ENCODE data around the gene CABLES2.

Gene CABLES2

DNA sequence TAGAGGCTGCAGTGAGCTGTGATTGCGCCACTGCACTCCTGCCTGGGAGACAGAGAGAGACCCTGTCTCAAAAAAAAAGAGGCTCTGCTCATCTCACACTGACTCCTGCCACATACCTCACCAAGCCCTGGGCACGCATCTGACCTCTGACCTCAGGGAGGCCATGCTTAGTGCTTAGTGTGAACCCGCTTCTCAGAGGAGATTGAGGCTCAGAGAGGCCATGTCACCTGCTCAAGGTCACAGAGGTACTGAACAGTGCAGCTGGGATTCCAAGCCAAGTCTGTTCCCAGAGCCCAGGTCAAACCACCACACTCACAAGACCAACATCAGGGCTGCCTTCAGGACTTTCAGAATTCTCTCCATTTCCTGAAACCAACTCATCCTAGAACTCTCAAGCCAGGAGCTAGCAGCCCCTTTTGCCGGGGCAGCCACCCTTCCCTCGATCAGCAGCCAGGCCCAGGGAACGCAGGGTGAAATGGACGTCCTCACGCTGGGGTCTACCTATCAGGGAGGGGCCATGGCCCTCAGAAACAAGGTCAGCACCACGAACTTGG, 2.9 kb downstream of the CABLES2 start:
- no peak for DNase-seq

DNA sequence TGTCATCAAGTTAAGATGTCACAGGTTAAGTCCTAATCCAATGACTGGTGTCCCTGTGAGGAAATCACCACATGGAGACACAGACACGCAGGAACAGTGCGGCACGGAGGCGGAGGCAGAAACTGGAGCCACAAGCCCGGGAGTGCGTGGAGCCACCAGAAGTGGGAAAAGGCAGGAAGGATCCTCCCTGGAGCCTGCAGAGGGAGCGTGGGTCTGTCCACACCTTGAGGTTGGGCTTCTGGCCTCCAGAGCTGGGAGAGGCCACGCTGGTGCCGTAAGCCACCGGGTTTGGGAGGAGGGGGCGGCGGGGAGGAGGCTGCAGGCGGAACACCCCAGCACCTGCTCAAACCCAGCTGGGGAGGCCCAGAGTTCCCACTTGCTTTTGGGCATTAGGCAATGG, 3.8 kb downstream of the CABLES2 start:
- no peak for DNase-seq

DNA sequence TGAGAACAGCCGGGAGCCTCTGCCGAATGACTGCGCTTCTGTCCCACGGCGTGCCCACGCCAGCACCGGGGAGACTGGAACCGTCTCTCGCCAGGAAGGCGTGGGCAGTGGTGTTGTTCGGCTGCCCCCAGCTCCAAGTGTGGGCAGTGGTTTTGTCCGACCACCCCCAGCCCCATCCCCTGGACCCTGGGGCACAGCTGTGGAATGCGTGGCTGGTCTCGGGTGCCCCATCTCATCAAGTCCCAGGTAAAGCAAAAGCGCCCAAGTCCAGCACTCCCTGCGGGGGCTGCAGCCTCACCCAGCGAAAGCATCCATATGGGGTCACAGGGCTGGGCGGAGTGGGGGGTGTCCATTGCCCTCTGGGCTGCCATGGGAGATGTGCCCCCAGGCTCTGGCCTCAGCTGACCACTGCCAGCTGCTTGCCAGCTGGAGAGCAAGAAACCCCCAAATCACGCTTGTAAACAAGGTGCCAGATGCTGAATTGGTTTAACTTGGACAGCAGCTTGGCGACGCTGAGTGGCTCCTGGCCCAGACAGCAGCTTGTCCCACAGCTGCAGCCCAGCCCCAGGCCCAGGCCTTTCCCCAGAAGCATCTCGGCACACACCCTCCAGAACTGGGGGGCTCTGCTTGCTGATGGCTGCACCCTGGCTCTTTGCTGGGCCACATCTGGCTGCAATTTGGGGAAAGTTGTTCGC, 4.5 kb downstream of the CABLES2 start:
- no peak for DNase-seq

DNA sequence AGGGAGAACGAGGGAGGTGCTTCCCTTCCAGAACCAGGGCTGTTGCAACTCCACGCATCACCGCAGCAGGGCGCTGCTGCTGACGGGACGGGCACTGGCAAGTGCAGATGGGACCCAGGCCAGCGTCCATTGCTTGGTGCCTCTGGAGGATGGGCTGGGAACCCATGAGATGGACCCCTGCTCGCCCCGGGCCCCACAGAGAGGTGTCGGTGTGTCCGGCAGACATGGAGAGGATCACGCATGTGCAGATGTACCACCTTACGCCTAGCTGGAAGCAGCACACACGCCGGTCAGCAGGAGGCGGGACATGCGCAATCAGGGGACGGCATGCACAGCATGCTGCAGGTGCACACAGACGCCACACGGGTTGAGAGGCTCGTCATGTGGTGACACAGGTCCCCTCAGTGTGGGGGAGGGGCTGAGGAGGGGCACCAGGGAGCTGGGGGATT, 5.7 kb downstream of the CABLES2 start:
- DNase-seq: no peak

DNA sequence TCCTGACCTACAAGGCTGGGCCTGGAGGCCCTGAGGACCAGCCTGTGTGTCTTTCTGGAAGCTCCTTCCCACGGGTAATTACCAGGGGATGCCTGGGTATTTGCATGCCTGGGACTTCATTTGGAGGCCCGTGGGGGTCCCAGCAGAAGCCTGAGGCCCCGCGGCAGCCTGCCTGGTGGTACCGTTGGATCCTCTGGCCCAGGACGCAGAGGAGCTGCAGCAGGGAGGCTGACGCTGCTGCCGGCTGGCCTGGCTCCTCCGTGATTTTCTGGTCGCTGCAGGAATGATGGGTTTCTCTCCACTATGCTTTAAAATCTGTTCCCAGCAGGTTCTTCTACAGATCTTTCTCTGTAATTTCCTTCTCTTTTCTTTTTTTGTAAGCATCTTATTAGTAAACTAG, 6.5 kb downstream of the CABLES2 start:
- no peak for DNase-seq

DNA sequence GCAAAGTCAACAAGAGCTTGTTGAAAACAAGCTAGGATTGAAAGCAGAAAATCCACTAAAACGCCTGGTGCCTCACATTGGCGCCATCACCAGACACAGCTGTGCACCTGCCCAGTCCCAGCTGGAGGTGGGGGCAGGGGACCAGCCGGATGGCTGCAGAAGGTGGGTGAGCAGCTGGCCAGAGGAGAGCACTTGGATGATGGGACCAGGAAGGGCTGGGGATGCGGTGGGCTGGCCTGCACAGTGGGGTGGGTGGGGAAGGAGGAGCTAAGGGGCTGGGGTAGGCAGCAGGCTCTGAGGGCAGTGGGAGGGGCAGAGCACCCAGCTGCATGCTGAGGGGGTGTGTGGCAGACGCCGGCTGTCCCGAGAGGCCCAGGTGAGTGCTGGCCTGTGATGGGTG, 7.1 kb downstream of the CABLES2 start:
- DNase-seq: no peak

DNA sequence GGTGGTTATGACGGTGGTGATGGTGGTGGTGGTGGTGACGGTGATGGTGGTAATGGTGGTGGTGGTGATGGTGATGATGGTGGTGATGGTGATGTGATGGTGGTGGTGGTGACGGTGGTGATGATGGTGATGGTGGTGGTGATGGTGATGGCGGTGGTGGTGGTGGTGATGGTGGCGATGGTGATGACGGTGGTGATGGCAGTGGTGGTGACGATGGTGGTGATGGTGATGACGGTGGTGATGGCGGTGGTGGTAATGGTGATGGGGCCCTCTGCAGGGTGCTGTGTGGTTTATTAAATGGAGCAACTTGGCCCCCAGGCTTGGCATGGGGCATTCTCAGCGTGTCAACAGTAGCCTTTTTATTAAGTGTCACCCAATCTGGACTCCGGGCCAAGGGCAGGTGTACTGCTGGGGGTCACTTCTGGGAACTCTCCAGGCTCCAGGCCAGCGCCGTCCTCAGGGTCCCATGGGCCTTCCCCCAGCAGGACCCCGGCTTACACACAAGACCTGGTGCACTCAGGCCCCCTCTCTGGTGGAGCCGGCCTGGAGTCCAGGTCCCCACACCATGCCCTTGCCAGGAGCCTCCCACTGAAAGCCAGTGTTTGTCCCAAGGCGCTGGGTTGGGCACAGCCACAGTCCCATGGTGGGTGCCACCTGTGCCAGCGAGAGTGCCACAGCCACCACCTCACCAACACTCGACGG, 8.8 kb downstream of the CABLES2 start:
- DNase-seq: no peak

DNA sequence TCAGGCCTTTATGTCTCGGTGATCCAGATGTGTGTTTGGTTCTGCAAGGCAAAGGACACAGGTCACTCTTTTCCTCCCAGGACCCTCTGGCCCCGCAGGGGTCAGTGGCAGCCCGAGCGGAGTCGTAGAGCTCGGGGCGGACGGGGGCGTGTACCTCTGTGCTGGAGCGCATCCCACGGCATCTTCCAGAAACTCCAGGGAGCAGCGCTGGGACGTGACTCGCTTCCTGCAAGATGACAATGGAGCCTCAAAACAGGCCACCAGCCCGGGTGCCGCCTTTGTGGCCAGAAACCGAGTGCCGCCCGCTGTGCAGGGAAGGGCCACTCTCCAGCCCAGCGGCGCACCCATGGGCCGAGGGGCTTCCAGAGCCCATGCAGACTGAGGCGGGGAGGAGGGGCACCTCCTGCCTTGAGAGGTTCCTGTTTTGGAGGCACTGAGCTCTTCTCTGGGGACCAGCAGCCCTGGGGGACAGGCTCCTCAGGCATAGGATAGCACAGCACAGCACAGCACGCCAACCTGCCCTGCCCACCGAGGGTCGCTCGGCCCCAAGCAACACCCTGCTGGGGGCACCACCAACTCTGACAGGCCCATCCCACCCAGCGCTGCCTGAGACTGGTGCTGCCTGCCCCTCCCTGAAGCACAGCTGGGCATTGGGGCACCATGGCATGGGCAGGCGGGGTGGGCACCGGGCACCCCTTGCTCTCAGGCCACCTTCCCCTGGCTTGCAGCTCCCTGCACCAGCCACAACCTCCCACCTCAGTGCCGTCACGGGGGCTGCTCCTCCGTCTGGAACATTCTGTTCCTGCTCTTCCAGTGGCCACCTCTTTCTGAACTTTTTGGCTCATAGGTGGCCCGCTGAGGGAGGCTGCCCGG, 10.5 kb downstream of the CABLES2 start:
- no peak for DNase-seq

DNA sequence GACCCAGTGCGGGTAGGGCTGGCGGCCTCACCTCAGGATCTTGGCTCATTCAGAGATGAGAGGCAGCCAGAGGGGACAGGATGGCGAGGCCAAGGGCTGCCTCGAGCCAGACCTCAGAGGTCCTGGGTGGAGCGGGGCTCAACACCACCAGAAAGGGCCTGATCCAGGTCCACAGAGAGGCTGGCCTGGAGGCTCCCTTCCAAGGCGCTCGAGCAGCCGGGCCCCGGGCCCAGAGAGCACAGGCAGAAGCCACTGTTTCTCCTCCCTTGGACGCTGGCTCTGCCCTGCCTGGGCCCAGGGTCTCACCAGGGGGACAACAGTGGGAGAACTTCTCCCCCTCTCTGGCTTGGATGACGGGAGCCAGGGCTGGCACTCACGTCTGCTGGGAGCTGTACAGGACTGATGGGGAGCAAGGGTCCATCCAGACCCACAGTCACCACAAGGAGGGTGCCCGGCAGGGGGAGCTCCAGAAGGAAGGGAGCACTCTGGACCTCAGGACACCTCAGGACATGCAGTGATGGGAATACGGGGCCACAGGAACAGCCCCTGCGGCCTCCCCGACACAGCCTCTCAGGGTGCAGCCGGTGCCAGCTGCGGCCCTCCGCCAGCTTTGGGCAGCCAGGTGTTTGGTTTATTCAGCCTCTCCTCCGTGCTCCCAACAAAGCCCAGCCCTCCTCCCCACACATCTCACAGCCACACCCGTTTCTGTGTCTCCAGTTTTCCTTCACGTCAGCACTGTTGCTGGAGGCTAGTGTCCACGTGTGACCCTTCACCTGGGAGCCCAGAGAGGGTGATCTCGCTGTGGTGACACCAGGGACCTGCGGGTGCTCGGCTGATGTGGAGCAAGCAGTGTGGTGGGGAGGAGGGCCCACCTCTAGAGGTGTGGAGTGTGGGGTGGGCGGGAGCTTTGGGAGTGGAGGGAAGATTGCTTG, 11.5 kb downstream of the CABLES2 start:
- DNase-seq: no peak

DNA sequence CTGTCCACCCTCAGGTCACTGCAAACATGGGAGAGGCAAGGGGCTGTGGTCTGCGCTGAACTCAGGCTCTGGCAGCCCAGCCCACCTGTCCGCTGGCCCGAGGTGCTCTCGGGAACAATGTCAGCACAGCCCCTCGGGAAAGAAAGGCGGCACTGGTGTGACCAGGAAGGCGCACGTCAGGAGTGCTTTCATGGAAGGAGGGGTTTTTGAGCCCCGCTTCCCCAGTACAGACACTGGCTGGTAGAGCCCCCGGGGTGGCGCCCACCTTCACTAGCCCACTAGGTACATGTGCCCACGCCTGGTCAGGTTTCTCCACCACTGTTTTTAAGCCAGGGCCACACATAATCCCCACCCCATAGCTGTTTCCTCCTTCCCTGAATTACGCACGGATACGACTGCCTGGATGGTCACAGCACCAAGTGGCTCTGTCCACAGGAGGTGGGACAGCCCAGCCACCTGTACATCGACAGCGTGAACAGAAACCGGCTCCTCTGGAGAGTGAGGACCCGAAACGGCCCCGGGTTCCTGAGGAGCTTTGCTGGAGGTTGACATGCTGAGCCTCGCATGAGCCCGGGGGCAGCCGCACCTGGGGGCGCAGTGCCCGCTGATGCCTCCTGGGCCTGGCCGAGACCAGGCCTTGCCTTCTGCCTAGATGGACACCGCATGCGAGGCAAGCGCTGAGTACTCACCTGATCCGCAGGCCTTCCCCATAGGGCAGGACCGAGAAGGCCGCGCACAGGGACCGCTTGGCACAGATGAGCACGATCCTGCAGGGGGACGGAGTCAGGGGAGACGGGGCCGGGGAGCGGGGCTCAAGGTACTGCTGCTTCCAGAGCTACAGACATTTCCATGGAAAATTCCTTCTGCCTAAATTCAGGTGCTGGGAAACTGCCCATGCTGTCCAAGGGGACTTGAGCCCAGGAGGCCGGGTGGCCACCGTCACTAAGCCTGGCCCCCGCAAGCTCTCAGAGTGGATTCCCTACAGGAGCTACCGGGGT, 12.5 kb downstream of the CABLES2 start:
- DNase-seq: no peak

DNA sequence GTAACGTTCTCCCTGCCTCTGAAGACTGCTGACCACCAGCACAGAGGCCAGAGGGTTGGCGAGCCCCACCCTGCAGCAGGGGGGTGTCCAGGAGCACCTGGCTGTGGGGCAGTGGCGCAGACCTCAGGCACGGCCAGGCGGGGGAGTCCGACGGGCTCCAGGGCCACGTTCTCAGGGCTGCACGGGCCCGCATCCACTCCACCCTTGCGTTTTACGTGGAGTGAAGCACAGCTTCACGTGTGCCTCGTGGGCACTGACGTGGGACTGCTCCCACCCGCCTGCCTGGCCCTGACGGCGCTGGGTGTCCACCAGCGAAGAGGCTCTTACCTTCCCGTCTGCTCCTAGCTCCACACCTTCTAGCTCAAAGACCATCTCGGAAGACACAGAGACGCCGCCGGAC, 13.3 kb downstream of the CABLES2 start:
- no peak for DNase-seq

DNA sequence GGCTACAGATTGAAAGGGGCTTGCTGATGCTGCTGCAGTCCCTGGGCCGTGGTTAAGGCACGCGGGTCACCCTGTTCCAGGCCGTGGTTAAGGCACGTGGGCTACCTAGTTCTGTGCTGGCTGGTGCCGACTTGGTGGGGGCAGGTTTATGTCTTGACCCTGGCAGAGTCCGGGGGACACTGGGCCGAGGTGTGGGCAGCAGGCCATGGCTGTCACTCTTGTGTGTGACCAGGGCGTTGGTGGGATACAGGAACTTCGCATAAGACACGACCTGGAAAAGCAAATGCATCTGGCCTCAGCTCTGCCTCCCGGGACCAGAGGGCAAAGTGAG, 13.8 kb downstream of the CABLES2 start:
- no peak for DNase-seq

DNA sequence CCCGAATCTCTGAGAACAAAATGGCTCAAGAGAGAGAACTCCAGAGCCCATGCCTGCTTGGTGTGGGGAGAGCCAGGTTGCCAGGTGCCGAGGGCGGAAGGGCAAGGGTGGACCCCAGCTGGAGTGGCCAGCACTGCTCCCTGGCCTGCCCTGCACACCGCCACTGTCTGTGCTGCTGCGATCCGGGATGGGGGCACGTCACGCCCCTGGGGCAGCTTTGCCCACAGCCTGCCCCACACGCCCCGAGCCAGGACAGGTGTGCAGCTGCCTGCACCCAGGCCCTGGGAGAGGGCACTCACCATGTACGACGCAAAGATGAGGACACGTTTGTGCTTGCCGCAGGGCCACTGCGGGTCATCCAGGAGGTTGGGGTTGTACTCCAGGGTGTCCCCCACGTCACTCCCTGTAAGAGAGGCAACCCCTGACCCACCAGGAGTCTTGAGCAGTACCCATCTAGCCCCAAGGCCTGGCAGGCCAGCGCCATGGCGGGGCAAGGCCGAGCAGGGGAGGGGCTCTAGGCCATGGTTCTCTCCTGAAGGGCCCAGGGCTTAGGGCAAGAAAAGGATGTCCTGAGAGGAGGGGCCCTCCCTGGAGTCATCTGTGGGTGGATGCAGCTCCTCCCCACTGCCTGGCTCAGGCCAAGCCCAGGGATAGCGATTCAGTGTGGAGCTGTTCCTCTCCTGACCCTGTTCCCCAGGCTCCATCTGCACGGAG, 14.3 kb downstream of the CABLES2 start:
- DNase-seq: no peak

DNA sequence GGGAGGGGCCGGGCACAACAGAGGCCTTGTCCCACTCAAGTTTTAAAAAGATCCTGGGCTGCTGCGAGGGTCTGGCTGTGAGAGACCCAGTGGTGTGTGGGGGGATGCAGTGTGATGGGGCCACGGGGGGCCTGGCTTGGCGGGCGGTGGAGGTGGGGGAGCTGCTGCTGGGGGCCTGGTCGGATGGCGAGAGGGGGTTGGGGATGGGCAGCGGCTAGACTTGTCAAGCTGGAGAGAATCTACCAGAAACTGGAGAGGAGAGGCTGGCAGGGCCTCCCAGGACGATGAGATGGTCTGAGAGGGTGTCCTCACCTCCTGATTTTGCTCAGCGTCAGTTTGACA, 15.0 kb downstream of the CABLES2 start:
- DNase-seq: no peak

DNA sequence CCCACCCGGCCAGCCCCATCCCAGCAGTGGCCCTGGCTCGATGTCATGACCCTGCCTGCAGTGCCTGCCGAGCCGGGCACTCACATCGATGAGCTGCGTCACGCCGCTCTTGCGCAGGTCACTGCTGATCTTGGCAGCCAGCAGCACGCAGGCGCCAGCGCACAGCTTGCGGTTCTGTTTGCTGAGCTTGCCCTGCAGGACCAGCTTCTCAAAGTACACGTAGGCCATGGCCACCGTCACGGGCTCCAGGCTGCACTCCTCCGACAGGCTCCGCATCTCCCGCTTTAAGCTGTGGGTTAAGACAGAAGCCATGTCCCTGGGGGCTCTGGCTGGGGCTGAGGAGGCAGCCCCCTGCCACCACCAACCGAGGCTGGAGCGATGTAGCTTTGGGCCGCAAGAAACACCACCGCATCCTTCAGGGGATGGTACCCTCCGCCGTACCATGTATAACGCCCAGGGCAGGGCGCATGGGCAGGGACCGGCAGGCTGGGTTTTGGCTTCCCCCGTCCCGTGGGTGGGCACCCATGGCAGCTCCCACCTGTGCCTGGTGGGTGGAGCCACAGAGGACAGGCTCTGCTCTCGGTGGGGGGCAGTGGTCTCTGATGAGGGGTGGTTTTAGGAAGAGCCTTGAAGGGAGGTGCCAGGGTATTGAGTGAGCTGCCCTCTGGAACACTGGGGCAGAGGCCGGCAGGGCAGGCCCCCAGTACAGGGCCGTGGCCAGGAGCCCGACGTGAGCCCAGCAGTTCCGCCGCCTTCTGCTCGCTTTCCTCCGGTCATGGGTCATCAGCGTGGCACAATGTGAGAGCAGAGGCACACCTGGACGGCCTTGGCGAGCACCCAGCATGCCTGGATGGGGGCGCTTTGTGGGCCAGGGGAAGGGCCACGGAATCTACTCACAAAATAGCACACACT, 15.7 kb downstream of the CABLES2 start:
- DNase-seq: no peak

DNA sequence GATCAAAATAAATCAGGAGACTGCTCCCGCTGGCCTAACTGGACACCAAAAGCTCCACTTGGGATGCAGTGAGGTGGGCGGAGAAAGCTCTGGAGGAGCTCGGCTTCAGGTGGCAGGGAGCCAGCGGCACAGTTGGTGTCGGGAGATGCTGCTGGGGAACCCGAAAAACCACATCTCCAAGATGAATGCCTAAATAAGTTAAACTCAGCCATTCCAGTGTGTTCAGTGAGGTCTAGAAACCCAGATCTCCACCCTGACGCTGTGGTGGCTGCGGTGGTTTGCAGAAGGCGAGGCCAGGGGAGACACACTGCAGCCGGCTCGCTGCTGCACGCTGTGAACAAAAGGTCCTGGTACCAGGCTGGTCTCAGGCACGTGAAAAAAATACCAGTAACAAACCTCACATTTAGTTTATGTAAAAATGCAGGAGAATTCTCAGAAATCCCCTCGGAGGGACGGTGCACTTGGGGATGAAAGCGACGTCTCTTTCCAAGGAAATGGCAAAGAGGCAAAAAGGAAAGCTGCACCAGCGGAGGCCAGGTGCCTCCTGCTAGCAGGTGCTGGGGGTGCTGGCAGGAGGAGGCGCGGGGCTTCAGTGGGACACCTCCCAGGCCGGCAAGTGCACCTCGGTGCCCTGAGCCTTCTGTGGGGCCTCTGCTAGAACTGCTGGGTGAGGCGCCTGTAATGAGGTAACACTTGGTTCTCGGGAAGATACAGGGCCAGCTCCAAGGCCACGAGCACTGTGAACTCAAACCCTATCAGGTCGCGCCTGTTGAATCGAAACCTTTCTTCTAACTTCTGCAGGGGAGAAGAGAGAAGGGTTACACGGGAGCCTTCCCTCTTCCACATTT, 16.5 kb downstream of the CABLES2 start:
- no peak for DNase-seq

DNA sequence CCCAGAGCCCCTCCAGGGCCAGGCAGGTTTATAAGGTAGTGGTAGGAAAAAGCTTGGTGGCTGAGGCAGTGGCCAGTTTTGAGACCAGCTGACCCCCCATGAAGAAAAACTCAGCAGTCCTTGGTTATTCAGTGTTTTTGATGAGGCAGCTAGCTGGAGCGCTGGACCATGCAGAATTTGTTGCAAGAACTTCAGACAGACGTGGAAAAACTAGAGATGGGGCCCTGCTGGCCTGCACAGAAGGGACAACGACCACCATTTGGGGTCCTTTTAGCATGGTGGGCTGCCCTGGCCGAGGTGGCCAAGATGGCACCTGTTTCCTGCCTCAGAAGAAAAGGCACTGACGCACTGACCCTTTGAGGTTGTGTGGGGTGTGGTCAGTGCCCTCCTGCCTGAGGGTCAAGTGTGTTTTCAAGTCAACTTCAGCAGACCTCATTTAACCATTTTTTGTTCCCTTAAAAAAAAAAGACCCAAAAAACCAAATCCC, 17.4 kb downstream of the CABLES2 start:
- no peak for DNase-seq

Measured in suppressor macrophage (primary cell).